BE2C (cell line): Measurements from ENCODE around the gene MAN1B1.

ENCODE experiments used
- DNase-seq: peaks from one replicate; pipeline ENCODE4 v3.0.0-alpha.2; 2020
- H3K27me3 ChIP-seq: fragments of 250-450 bp; sonication (Bioruptor Pico); 2 replicates; pipeline ENCODE4 v1.5.1; 2020; ENCODE audit warnings: mild to moderate bottlenecking
- H3K36me3 ChIP-seq: fragments of 250-450 bp; sonication (Bioruptor Pico); 2 replicates; pipeline ENCODE4 v1.5.1; 2020; ENCODE audit warnings: mild to moderate bottlenecking
- H3K4me1 ChIP-seq: fragments of 250-450 bp; sonication (Bioruptor Pico); 2 replicates; pipeline ENCODE4 v1.5.1; 2020
- H3K4me3 ChIP-seq: 2 replicates; pipeline ENCODE4 v1.5.1; 2011; ENCODE audit warnings: low read depth, low read length
- H3K9me3 ChIP-seq: fragments of 250-450 bp; sonication (Bioruptor Pico); 2 replicates; pipeline ENCODE4 v1.5.1; 2020
- CTCF ChIP-seq: IDR thresholded peaks from 2 replicates; pipeline ENCODE4 v1.5.1; 2012; ENCODE audit warnings: mild to moderate bottlenecking, low read depth, low read length

MAN1B1 gene

DNA sequence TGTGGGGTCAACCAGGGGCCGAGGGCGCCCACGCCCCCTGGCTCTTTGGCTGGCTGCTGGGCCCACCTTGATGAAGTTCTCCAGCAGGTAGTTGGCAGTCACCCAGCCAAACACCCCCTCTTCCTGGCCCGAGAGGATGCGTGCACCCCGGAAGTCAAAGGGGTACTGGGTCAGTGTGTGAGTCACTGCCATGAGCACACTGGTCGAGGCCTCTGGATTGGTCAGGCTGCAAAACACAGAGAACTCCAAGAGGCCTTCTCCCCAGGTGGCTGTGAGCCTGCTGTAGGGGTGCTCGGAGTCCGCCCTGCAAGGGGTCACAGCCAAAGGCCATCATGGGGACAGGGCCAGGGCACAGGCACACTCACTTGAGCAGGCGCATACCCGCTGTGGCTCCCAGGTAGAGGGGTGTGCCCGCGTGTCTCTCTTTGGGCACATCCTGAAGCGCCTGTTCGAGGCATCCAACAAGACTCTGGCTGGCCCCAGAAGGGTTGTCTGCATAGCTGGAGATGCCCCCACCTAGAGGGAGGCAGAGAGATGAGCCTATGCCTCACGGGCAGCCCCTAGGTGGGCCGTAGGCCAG lies 35.5 kb upstream of the MAN1B1 start:
- peaks cover 15% of the 10 kb centered on the region for H3K4me1 ChIP-seq
- H3K27me3 ChIP-seq: peaks cover 9% of the 10 kb centered on the region
- TF ChIP-seq CTCF: no peak
- no peaks in the 10 kb centered on the region for H3K36me3 ChIP-seq
- DNase-seq: no peak
- no peaks in the 10 kb centered on the region for H3K9me3 ChIP-seq
- H3K4me3 ChIP-seq: no peak overlapping the region

- Histone ChIP-seq H3K27me3 (peaks cover 9% of the 10 kb centered on the region), H3K36me3 (no peaks in the 10 kb centered on the region), H3K4me3 (no peak overlapping the region), H3K9me3 (no peaks in the 10 kb centered on the region), H3K4me1 (peaks cover 15% of the 10 kb centered on the region)
- DNase-seq: no peak
- no peak for TF ChIP-seq CTCF
These were observed 34.5 kb upstream of the MAN1B1 start for GRCh38 chr9:137052293-137052692.

DNA sequence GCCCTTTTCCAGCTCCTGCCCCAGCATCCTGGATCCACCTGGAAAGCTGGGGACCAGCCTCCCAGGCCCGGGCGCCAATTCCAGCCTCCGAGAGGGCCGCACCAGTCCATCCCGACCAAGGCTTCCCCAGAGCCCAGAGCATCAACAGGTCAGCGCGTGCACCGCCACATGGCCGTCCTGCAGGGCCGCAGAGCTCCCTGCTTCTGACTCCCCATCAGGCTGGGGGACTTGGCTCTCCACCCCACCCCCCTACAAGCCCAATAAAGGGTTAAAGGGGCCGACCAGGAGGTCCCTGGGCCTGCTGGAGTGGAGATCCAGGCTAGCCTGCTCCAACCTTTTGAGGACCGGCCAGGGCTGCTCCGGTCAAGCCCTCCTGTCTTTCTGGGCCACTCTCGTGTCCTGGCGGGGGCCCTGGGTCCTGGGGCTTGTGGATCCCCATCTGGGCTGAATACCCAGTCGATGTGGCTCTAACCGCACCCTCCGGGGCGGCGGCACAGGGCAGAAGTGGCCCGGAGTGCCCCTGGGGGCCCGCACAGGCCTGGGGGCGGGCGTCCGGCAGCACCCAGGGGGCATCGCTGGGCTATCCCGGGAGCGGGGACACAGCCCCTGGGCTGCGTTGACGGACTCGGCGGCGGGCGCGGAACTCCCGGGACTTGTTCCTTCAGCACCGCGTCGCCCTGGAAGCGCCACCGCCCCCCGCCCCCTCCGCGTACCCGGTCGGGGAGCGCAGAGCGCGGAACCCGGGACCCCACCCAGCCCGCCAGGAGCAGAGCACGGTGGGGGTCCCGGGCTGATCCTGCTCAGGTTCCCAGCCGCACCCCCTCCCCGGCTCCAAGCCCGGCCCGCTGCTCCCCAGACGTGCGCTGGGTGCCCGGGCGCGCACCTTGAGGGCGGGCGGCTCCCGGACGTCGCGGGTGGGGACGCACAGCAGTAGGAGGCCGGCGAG lies 33.5 kb upstream of the MAN1B1 start:
- no peaks in the 10 kb centered on the region for H3K36me3 ChIP-seq
- H3K9me3 ChIP-seq: no peaks in the 10 kb centered on the region
- TF ChIP-seq CTCF: no peak
- peaks cover 15% of the 10 kb centered on the region for H3K4me1 ChIP-seq
- DNase-seq: no peak
- H3K27me3 ChIP-seq: peaks cover 9% of the 10 kb centered on the region
- no peak overlapping the region for H3K4me3 ChIP-seq

DNA sequence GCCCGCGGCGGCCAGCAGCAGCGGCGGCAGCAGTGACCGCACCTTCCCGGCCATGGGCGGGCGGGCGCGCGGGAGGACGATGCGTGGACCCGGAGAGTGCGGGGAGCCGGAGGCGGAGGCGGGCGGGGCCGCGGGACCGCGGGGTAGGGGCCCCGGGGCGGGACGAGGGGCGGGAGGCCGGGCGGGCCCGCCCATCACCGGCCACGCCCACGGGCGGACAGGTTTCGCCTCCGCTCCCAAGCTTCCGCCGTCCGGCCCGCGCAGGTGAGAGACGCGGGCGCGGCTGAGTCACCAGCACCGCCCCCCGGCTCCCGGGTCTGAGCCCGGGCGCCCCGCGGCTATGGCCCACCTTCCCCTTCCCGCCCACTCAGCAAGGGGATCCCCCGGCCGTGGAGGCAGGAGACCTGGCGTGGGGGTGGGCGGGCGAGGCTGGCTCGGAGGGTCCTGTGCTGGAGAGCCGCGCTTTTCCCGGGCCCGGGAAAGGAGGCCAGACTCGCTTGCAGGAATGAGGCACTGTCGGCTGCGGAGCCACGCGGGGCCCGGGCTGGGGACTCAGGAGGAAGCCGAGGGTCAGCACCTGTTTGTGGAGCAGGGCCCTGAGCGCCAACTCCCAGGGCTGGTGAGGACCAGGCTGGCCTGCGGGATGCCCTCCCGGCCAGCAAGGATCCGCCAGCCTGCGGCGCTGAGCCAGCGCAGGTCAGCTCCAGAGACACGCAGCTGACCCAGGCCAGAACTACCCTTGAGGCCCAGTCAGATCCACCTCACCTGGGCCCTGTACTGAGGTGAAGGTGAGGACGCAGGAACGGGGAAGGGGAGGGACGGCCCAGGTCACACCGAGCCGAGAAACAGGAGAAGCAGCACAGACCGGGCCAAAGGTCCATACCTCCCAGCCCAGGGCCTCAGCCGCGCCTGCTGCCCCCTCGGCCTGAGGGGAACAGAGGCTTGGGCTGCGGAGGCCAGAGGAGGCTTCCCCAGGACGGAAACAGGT lies 32.5 kb upstream of the MAN1B1 start, which contains the start of gene ENTPD2:
ENTPD2 (minus strand) TSS at position 118 of the 988 bp plus-strand sequence; CDS start at position 54, 64 bp downstream.
- no peak for TF ChIP-seq CTCF
- Histone ChIP-seq H3K9me3 (no peaks in the 10 kb centered on the region), H3K4me3 (no peak within 1 kb of the TSS), H3K36me3 (no peaks in the 10 kb centered on the region), H3K27me3 (peaks cover 5% of the 10 kb centered on the region; the same call in 1 of the 2 replicates), H3K4me1 (peaks cover 15% of the 10 kb centered on the region)
- no peak for DNase-seq

- Histone ChIP-seq H3K36me3 (no peaks in the 10 kb centered on the region), H3K9me3 (no peaks in the 10 kb centered on the region), H3K27me3 (no peaks in the 10 kb centered on the region), H3K4me1 (peaks cover 15% of the 10 kb centered on the region), H3K4me3 (no peak overlapping the region)
- TF ChIP-seq CTCF: no peak
- DNase-seq: no peak
These were observed 31.8 kb upstream of the MAN1B1 start for GRCh38 chr9:137054932-137055384.
